H1 (cell line): ENCODE data around the gene MIB2. TPM values are rescaled to one million over a fixed set of nuclear protein-coding genes. Genes with fewer than 3 reads are reported as not detected.

Experiments
- CTCF ChIA-PET: fragments of 300-600 bp; sonication (Branson Sonifier 250); formaldehyde crosslinking; loops from one replicate; lab custom pipeline; 2021; ENCODE audit not compliant: partially characterized antibody; lab: Charles Lee
- POLR2A ChIA-PET: fragments of 300-600 bp; sonication (Branson Sonifier 250); formaldehyde crosslinking; loops from one replicate; lab custom pipeline; 2021; ENCODE audit warnings: inconsistent platforms; ENCODE audit not compliant: partially characterized antibody; lab: Charles Lee
- DNase-seq, 2 experiments: peaks; one replicate each; pipeline versions ENCODE4 v3.0.0 to v3.0.0-alpha.2; 2010 to 2022; ENCODE audit warnings: low spot score in 2 of 2, low read depth in 1 of 2, mixed read lengths in 1 of 2
- FAIRE-seq: peaks from 2 replicates; lab custom pipeline; 2011; peaks lifted over from hg19 to GRCh38; lab: Jason Lieb, UNC
- H2AFZ ChIP-seq: 2 replicates; pipeline ENCODE4 v1.8.1; 2012; ENCODE audit warnings: low read length, inconsistent platforms
- H2AK5ac ChIP-seq: 2 replicates; pipeline ENCODE4 v1.6.1; 2013; ENCODE audit warnings: low read depth, low read length
- H2BK120ac ChIP-seq: replicated peaks from 2 replicates; pipeline ENCODE3; 2013; ENCODE audit warnings: low read depth, low read length, inconsistent platforms
- H2BK12ac ChIP-seq: 2 replicates; pipeline ENCODE4 v1.6.1; 2013; ENCODE audit warnings: low read depth, low read length
- H2BK15ac ChIP-seq: 2 replicates; pipeline ENCODE4 v1.6.1; 2013; ENCODE audit warnings: low read length
- H2BK20ac ChIP-seq: 2 replicates; pipeline ENCODE4 v1.6.1; 2013; ENCODE audit warnings: low read length
- H2BK5ac ChIP-seq: 2 replicates; pipeline ENCODE4 v1.6.1; 2013; ENCODE audit warnings: low read depth, low read length
- H3K14ac ChIP-seq: 2 replicates; pipeline ENCODE4 v1.6.1; 2013; ENCODE audit warnings: inconsistent platforms; ENCODE audit not compliant: insufficient read length
- H3K18ac ChIP-seq: 2 replicates; pipeline ENCODE4 v1.6.1; 2013; ENCODE audit warnings: low read length; ENCODE audit errors: extremely low read depth
- H3K23ac ChIP-seq: 2 replicates; pipeline ENCODE4 v1.6.1; 2013; ENCODE audit warnings: inconsistent platforms; ENCODE audit not compliant: insufficient read length
- H3K23me2 ChIP-seq: 2 replicates; pipeline ENCODE4 v1.6.1; 2013; ENCODE audit warnings: low read depth, low read length
- H3K27ac ChIP-seq: 2 replicates; pipeline ENCODE4 v1.6.1; 2011; ENCODE audit warnings: low read depth, low read length, inconsistent platforms
- H3K27me3 ChIP-seq, 4 experiments: replicated peaks in 1 of 4; 1 replicate in 1 of 4; 2 replicates in 3 of 4; pipeline versions ENCODE4 v1.6.1 to v1.8.1; 2011 to 2013; ENCODE audit warnings: low read length in 3 of 4, mild to moderate bottlenecking in 3 of 4, inconsistent platforms in 2 of 4, mixed read lengths in 2 of 4, moderate library complexity in 1 of 4; ENCODE audit not compliant: control insufficient read depth in 3 of 4, insufficient read depth in 3 of 4; ENCODE audit errors: extremely low read depth in 1 of 4
- H3K36me3 ChIP-seq, 4 experiments: 2 replicates each; pipeline versions ENCODE4 v1.6.1 to v1.8.1; 2011 to 2013; ENCODE audit warnings: mild to moderate bottlenecking in 4 of 4, low read length in 3 of 4, moderate library complexity in 2 of 4, control low read depth in 1 of 4, inconsistent platforms in 1 of 4; ENCODE audit not compliant: insufficient read depth in 4 of 4, control insufficient read depth in 2 of 4
- H3K4ac ChIP-seq: replicated peaks from 2 replicates; pipeline ENCODE3; 2013; ENCODE audit warnings: low read length, low read depth, mixed read lengths, inconsistent platforms; ENCODE audit not compliant: insufficient read length
- H3K4me1 ChIP-seq, 4 experiments: replicated peaks in 1 of 4; 1 replicate in 1 of 4; 2 replicates in 3 of 4; pipeline versions ENCODE4 v1.6.1 to v1.8.1; 2011 to 2013; ENCODE audit warnings: low read length in 3 of 4, inconsistent platforms in 2 of 4, mixed read lengths in 1 of 4; ENCODE audit not compliant: insufficient read depth in 4 of 4, control insufficient read depth in 3 of 4
- H3K4me2 ChIP-seq, 2 experiments: 2 replicates each; pipeline versions ENCODE4 v1.6.1 to v1.8.1; 2011 to 2013; ENCODE audit warnings: low read depth in 2 of 2, low read length in 2 of 2, control low read depth in 1 of 2, inconsistent platforms in 1 of 2, mild to moderate bottlenecking in 1 of 2; ENCODE audit not compliant: insufficient read depth in 1 of 2
- H3K4me3 ChIP-seq, 4 experiments: fragments of 200-600, 300-600 bp in 1 of 4; sonication (generic), shearing (Covaris generic), sonication (Bioruptor Twin) in 1 of 4; 2 replicates each; pipeline versions ENCODE4 v1.5.1 to v1.8.1; 2011 to 2016; ENCODE audit warnings: low read length in 4 of 4, low read depth in 3 of 4, control low read depth in 2 of 4, inconsistent platforms in 2 of 4, mild to moderate bottlenecking in 2 of 4, mixed read lengths in 1 of 4, moderate library complexity in 1 of 4; ENCODE audit not compliant: insufficient read depth in 2 of 4; ENCODE audit errors: extremely low read depth in 1 of 4
- H3K56ac ChIP-seq: replicated peaks from 2 replicates; pipeline ENCODE3; 2013; ENCODE audit warnings: low read depth, mild to moderate bottlenecking, mixed read lengths, low read length, inconsistent platforms; ENCODE audit not compliant: insufficient read length
- H3K79me1 ChIP-seq: 2 replicates; pipeline ENCODE4 v1.6.1; 2013; ENCODE audit warnings: low read depth, low read length, control low read depth
- H3K79me2 ChIP-seq, 2 experiments: 2 replicates each; pipeline versions ENCODE4 v1.6.1 to v1.8.1; 2012 to 2013; ENCODE audit warnings: low read length in 2 of 2, mild to moderate bottlenecking in 2 of 2, inconsistent platforms in 1 of 2; ENCODE audit not compliant: insufficient read depth in 2 of 2, control insufficient read depth in 1 of 2
- H3K9ac ChIP-seq, 4 experiments: replicated peaks in 1 of 4; 1 replicate in 1 of 4; 2 replicates in 3 of 4; pipeline versions ENCODE4 v1.6.1 to v1.8.1; 2011 to 2013; ENCODE audit warnings: low read depth in 3 of 4, low read length in 3 of 4, control low read depth in 2 of 4, mild to moderate bottlenecking in 2 of 4, moderate library complexity in 2 of 4, inconsistent platforms in 1 of 4; ENCODE audit errors: extremely low read depth in 1 of 4
- H3K9me3 ChIP-seq, 2 experiments: 2 replicates each; pipeline versions ENCODE4 v1.6.1 to v1.8.1; 2012 to 2013; ENCODE audit warnings: mild to moderate bottlenecking in 2 of 2, moderate library complexity in 2 of 2, control low read depth in 1 of 2, inconsistent platforms in 1 of 2, low read depth in 1 of 2, low read length in 1 of 2, mixed read lengths in 1 of 2; ENCODE audit not compliant: insufficient read depth in 2 of 2
- H4K20me1 ChIP-seq, 2 experiments: replicated peaks in 1 of 2; 2 replicates each; pipeline versions ENCODE3 to v1.8.1; 2011 to 2013; ENCODE audit warnings: inconsistent platforms in 2 of 2, low read length in 2 of 2, mild to moderate bottlenecking in 1 of 2; ENCODE audit not compliant: insufficient read depth in 2 of 2, control insufficient read depth in 1 of 2
- H4K5ac ChIP-seq: 2 replicates; pipeline ENCODE4 v1.6.1; 2013; ENCODE audit warnings: low read length, low read depth, mixed read lengths, inconsistent platforms; ENCODE audit not compliant: insufficient read length
- H4K8ac ChIP-seq: 2 replicates; pipeline ENCODE4 v1.8.0; 2013; ENCODE audit warnings: mild to moderate bottlenecking, moderate library complexity, low read length, inconsistent platforms; ENCODE audit not compliant: insufficient read depth; ENCODE audit errors: extremely low read depth
- H4K91ac ChIP-seq: replicated peaks from 2 replicates; pipeline ENCODE3; 2013; ENCODE audit warnings: low read length, mixed read lengths, inconsistent platforms; ENCODE audit not compliant: insufficient read length
- CBX5 ChIP-seq: fragments of 300-800, 300-1000 bp; sonication (generic); IDR thresholded peaks from 2 replicates; pipeline ENCODE4 v1.7.1; 2016; ENCODE audit warnings: antibody characterized with exemption, low read length, low read depth
- CEBPB ChIP-seq: IDR thresholded peaks from 2 replicates; pipeline ENCODE4 v1.6.1; 2012; ENCODE audit warnings: low read depth, low read length
- E2F6 ChIP-seq: IDR thresholded peaks from 2 replicates; pipeline ENCODE4 v1.6.1; 2012; ENCODE audit warnings: inconsistent platforms
- GTF2F1 ChIP-seq: IDR thresholded peaks from 2 replicates; pipeline ENCODE4 v1.6.1; 2012; ENCODE audit warnings: low read depth, low read length, improper control_type of control experiment, borderline replicate concordance
- MAX ChIP-seq: IDR thresholded peaks from 2 replicates; pipeline ENCODE4 v1.6.1; 2012; ENCODE audit warnings: inconsistent platforms
- POU5F1 ChIP-seq: IDR thresholded peaks from 2 replicates; pipeline ENCODE4 v1.6.1; 2011; ENCODE audit warnings: low read depth, mild to moderate bottlenecking, low read length, moderate library complexity
- RFX5 ChIP-seq: IDR thresholded peaks from 2 replicates; pipeline ENCODE4 v1.6.1; 2011; ENCODE audit warnings: low read depth, low read length, improper control_type of control experiment, borderline replicate concordance
- SIN3A ChIP-seq, 2 experiments: IDR thresholded peaks in 1 of 2; conservative IDR thresholded peaks in 1 of 2; 2 replicates each; pipeline ENCODE4 v1.6.1; 2011 to 2012; ENCODE audit warnings: low read length in 2 of 2, improper control_type of control experiment in 1 of 2, low read depth in 1 of 2, mild to moderate bottlenecking in 1 of 2
- TCF12 ChIP-seq: IDR thresholded peaks from 2 replicates; pipeline ENCODE4 v1.6.1; 2011; ENCODE audit warnings: low read depth, mild to moderate bottlenecking, low read length
- WGBS, 2 experiments: shearing (Covaris generic) in 1 of 2; methylation state at CpG; one replicate each; pipeline versions ENCODE4 v1.1.6 to v1.1.7; 2013 to 2015; ENCODE audit warnings: low lambda C conversion rate in 2 of 2, mixed read lengths in 2 of 2, inconsistent platforms in 1 of 2, low coverage in 1 of 2, missing lambda C conversion rate in 1 of 2; ENCODE audit not compliant: insufficient replicate concordance in 2 of 2, insufficient coverage in 1 of 2, insufficient read length in 1 of 2; ENCODE audit errors: extremely low coverage in 1 of 2, missing lambda C conversion rate in 1 of 2; 5-methylcytosine and 5-hydroxymethylcytosine counted together
- polyA plus RNA-seq, 7 experiments: library from polyadenylated mRNA; depleted of rRNA in 3 of 7; stranded (reverse) in 5 of 7; unstranded in 2 of 7; fragments of >200 nt in 5 of 7; fragments of 200-250 nt in 2 of 7; gene quantifications; 1 replicate in 5 of 7; 2 replicates in 1 of 7; 4 replicates in 1 of 7; pipeline versions ENCODE4 v1.2.1 to v1.2.3, GENCODE V29; 2011 to 2013; ENCODE audit warnings: missing spikeins in 2 of 7, mixed read lengths in 2 of 7
- total RNA-seq: library from RNA; stranded (reverse); fragmentation: NEBNext Ultra II Directional; extraction: Animal tissue kit (Norgen Biotek cat#: 25700); gene quantifications from 2 replicates; pipeline ENCODE4 v1.2.1, GENCODE V29; 2021

MIB2 gene
- total and polyA plus RNA-seq, 2 of the 8 experiments (the other 6 are each of a cell fraction or from before 2014, with no cell fraction given), result 32.5 to 60.0 TPM

- POLR2A ChIA-PET, result interaction anchor here (2.4 kb wide), 1 partner anchor 15 kb away, joined by 9 read pairs; the partner anchor contains the start of gene MIB2
- peak in 1 of 2 experiments; percentile 68 for DNase-seq
- peaks cover 16% of the 10 kb centered on the region; the same call in 1 of the 2 replicates for H3K23me2 ChIP-seq
- no peaks in the 10 kb centered on the region for H3K79me1 ChIP-seq
- H2BK5ac ChIP-seq, result no peak within 1 kb of the TSS
- H3K4me1 ChIP-seq, result peaks cover 0 to 24% (median 18%) of the 10 kb centered on the region in 4 experiments; a peak in 6 of 7 replicates
- H3K36me3 ChIP-seq, result no peaks in the 10 kb centered on the region
- H3K27ac ChIP-seq, result no peak within 1 kb of the TSS
- H3K27me3 ChIP-seq, result peaks cover 13 to 41% (median 34%) of the 10 kb centered on the region in 4 experiments
- H2BK15ac ChIP-seq, result no peak within 1 kb of the TSS; the same call in 1 of the 2 replicates
- 0 out of 2 replicates have a peak within 1 kb of the TSS, but pooled peaks have one; percentile 13 for H2AK5ac ChIP-seq
- H3K56ac ChIP-seq, result no peak within 1 kb of the TSS
- peak within 1 kb of the TSS; percentile 74 for H4K91ac ChIP-seq
- H4K20me1 ChIP-seq, result peaks cover 2 to 6% of the 10 kb centered on the region in 2 experiments
- H2AFZ ChIP-seq, result peak within 1 kb of the TSS; percentile 15; the same call in 1 of the 2 replicates
- 10% methylated on average over 44 of the region's 125 CpGs; no CpG with 5 or more reads in 1 of the 2 experiments for WGBS, 2 experiments
- CTCF ChIA-PET, result interaction anchor here (0.6 to 1.8 kb wide), 3 partner anchors 14 to 228 kb away, joined by 3 to 4 read pairs (median 3); no protein-coding TSS in a partner anchor
- H3K9ac ChIP-seq, result peak within 1 kb of the TSS in 1 of 4 experiments; percentile 65; a peak in 1 of 7 replicates
- H3K23ac ChIP-seq, result no peak within 1 kb of the TSS
- H4K8ac ChIP-seq, result peak within 1 kb of the TSS; percentile 79
- H2BK120ac ChIP-seq, result no peak within 1 kb of the TSS
- no peak within 1 kb of the TSS for H4K5ac ChIP-seq
- H3K14ac ChIP-seq, result no peak within 1 kb of the TSS
- peak within 1 kb of the TSS; percentile 69 to 98 for H3K4me2 ChIP-seq
- peak within 1 kb of the TSS; percentile 30 to 75 (median 44) for H3K4me3 ChIP-seq
- no peaks in the 10 kb centered on the region for H3K9me3 ChIP-seq
- no peak within 1 kb of the TSS for H2BK20ac ChIP-seq
- no peaks in the 10 kb centered on the region for H3K79me2 ChIP-seq
- peak within 1 kb of the TSS; percentile 27; the same call in 1 of the 2 replicates for H2BK12ac ChIP-seq
- no peak within 1 kb of the TSS for H3K4ac ChIP-seq
- FAIRE-seq, result no peak
- peak within 1 kb of the TSS; percentile 78 for H3K18ac ChIP-seq
- no peak for TF ChIP-seq RFX5
- peak; percentile 28; the same call in 1 of the 2 replicates for TF ChIP-seq E2F6
- TF ChIP-seq TCF12, result no peak
- TF ChIP-seq POU5F1, result no peak
- TF ChIP-seq CEBPB, result no peak
- TF ChIP-seq SIN3A (conservative IDR thresholded peaks at IDR 0.05 in 1 of 2, IDR thresholded peaks at IDR 0.05 in 1 of 2; ENCODE audit: low read depth in 1 of 2, low read length in 2 of 2), result 0 out of 4 replicates have a peak, but pooled peaks have one; percentile 47 to 49
- TF ChIP-seq MAX, result peak; percentile 60
- no peak for TF ChIP-seq CBX5
- TF ChIP-seq GTF2F1, result no peak
These were observed 15.1 kb upstream of the MIB2 start, which contains the start of gene FNDC10 for GRCh38 chr1:1599935-1600860. Gene FNDC10, minus strand, starts transcription at chr1:1600135. Its CDS starts 120 bp downstream, at chr1:1600015.
